ENCODE data around the gene ZPBP.

ZPBP gene

DNA sequence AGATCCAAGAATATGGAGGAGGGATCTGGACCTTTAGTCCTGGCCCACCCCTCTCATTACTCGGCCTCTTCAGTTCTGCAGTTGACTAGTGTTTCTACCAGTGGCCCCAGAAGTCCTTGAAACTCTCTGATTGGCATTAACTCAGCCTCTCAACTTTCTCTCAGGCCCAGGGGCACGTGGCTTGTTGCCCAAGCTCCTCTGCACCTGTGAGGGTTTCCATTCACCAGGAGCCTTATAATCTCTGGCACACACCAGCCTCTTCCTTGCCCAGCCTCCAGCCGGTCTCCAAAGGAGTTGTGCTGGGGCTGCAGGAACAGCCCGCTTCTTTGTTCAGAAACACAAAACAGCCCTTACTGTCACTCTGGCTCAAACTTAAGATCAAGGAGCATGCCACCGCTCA lies 47.6 kb upstream of the ZPBP start:
- no peak overlapping the region for H2BK15ac ChIP-seq (ENCODE audit: low read depth, poor library complexity, severe bottlenecking)
- no peaks in the 10 kb centered on the region for H3K9me3 ChIP-seq (ENCODE audit: control insufficient read depth, low read length)
- H3K4me3 ChIP-seq (ENCODE audit: insufficient read depth in 1 of 2, low read depth in 1 of 2, low read length in 2 of 2), result no peak overlapping the region
- no peaks in the 10 kb centered on the region for H3K79me1 ChIP-seq (replicated peaks; ENCODE audit: low read length, poor library complexity, severe bottlenecking)
- no peak overlapping the region for H2BK120ac ChIP-seq (ENCODE audit: low read depth, low read length)
- no peak overlapping the region for H4K91ac ChIP-seq (ENCODE audit: low read length)
- no peak overlapping the region for H2BK5ac ChIP-seq (ENCODE audit: low read depth, low read length, poor library complexity, severe bottlenecking)
- no peak overlapping the region for H3K4ac ChIP-seq (ENCODE audit: low read depth in 1 of 2, low read length in 2 of 2)
- no peak overlapping the region for H2BK12ac ChIP-seq (ENCODE audit: low read length in 2 of 2)
- no peak overlapping the region for H2AFZ ChIP-seq (ENCODE audit: low read depth, low read length)
- no peaks in the 10 kb centered on the region for H3K36me3 ChIP-seq (ENCODE audit: control insufficient read depth in 1 of 2, insufficient read depth in 2 of 2, low read depth in 1 of 2, low read length in 2 of 2)
- H3K4me1 ChIP-seq (ENCODE audit: control insufficient read depth, insufficient read depth, low read depth, low read length), result no peaks in the 10 kb centered on the region
- H3K4me2 ChIP-seq (ENCODE audit: low read length, poor library complexity, severe bottlenecking), result no peak overlapping the region
- no peak overlapping the region for H3K9ac ChIP-seq (ENCODE audit: low read length)
- H4K8ac ChIP-seq (ENCODE audit: low read length), result no peak overlapping the region
- no peak overlapping the region for H3K27ac ChIP-seq (ENCODE audit: low read length, poor library complexity, severe bottlenecking)
- no peak overlapping the region for H3K18ac ChIP-seq (ENCODE audit: low read depth in 1 of 2, low read length in 2 of 2)
- H2AK5ac ChIP-seq (ENCODE audit: low read length, severe bottlenecking), result no peak overlapping the region
- WGBS, result 68% methylated on average over 4 of the region's 5 CpGs
- H3K14ac ChIP-seq (ENCODE audit: low read length in 2 of 2), result no peak overlapping the region
- H3K23ac ChIP-seq (ENCODE audit: low read length in 2 of 2), result no peak overlapping the region
- no peaks in the 10 kb centered on the region for H3K27me3 ChIP-seq (ENCODE audit: control insufficient read depth in 1 of 2, insufficient read depth in 1 of 2, low read length in 2 of 2)
- DNase-seq, result no peak

DNA sequence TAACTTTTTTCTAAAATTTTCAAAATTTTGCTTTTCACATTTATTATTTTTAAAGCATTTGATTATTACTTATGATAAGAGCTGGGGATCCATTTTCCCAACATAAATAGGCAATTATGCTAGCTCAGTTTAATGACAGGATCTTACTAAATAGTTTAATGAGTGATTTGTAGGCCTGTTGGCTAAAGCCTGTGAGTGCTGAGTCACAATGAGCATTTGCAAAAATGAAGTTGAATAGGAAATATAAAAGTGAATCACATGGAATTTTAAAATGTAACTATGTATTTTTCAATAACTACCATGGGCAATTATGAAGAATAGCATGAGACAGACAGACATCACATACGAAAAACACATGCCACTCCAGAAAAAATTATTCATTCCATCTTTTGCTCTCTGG lies 45.1 kb upstream of the ZPBP start:
- Histone ChIP-seq H3K4me1 (ENCODE audit: control insufficient read depth, insufficient read depth, low read depth, low read length) (no peaks in the 10 kb centered on the region), H3K79me1 (replicated peaks; ENCODE audit: low read length, poor library complexity, severe bottlenecking) (no peaks in the 10 kb centered on the region)

DNA sequence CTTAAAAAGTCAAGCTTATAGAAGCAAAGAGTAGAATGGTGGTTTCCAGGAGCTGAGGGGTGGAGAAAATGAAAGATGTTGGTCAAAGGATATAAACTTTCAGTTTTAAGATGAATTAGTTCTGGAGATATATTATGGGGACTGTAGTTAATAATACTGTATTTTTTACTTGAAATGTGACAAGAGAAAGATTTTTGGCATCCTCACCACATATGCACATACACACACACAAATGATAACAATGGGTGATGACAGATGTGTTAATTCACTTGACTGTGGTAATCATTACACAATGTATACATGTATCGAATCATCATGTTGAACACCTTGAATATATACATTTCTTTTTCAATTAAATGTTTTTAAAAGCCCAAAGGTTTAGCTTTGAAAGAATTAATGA lies 32.7 kb upstream of the ZPBP start:
- Histone ChIP-seq H3K4me1 (ENCODE audit: control insufficient read depth, insufficient read depth, low read depth, low read length) (no peaks in the 10 kb centered on the region), H2BK12ac (ENCODE audit: low read length in 2 of 2) (no peak overlapping the region), H4K8ac (ENCODE audit: low read length) (no peak overlapping the region), H3K23ac (ENCODE audit: low read length in 2 of 2) (no peak overlapping the region), H2BK120ac (ENCODE audit: low read depth, low read length) (no peak overlapping the region), H3K9ac (ENCODE audit: low read length) (no peak overlapping the region), H4K91ac (ENCODE audit: low read length) (no peak overlapping the region), H3K79me1 (replicated peaks; ENCODE audit: low read length, poor library complexity, severe bottlenecking) (no peaks in the 10 kb centered on the region), H2AFZ (ENCODE audit: low read depth, low read length) (no peak overlapping the region), H3K14ac (ENCODE audit: low read length in 2 of 2) (no peak overlapping the region), H3K4me2 (ENCODE audit: low read length, poor library complexity, severe bottlenecking) (no peak overlapping the region), H2BK15ac (ENCODE audit: low read depth, poor library complexity, severe bottlenecking) (no peak overlapping the region), H3K27me3 (ENCODE audit: control insufficient read depth in 1 of 2, insufficient read depth in 1 of 2, low read length in 2 of 2) (no peaks in the 10 kb centered on the region), H3K4me3 (ENCODE audit: insufficient read depth in 1 of 2, low read depth in 1 of 2, low read length in 2 of 2) (no peak overlapping the region), H2BK5ac (ENCODE audit: low read depth, low read length, poor library complexity, severe bottlenecking) (no peak overlapping the region), H2AK5ac (ENCODE audit: low read length, severe bottlenecking) (no peak overlapping the region), H3K36me3 (ENCODE audit: control insufficient read depth in 1 of 2, insufficient read depth in 2 of 2, low read depth in 1 of 2, low read length in 2 of 2) (no peaks in the 10 kb centered on the region), H3K27ac (ENCODE audit: low read length, poor library complexity, severe bottlenecking) (no peak overlapping the region), H3K4ac (ENCODE audit: low read depth in 1 of 2, low read length in 2 of 2) (no peak overlapping the region), H3K18ac (ENCODE audit: low read depth in 1 of 2, low read length in 2 of 2) (no peak overlapping the region), H3K9me3 (ENCODE audit: control insufficient read depth, low read length) (no peaks in the 10 kb centered on the region)
- no peak for DNase-seq
- WGBS, result no CpG with 5 or more reads among the region's 1 CpG

More for the DNA sequence above, 45.1 kb upstream of the ZPBP start:
- no peak overlapping the region for H2BK5ac ChIP-seq (ENCODE audit: low read depth, low read length, poor library complexity, severe bottlenecking)
- H2AFZ ChIP-seq (ENCODE audit: low read depth, low read length), result no peak overlapping the region
- no peak overlapping the region for H2BK15ac ChIP-seq (ENCODE audit: low read depth, poor library complexity, severe bottlenecking)
- H2AK5ac ChIP-seq (ENCODE audit: low read length, severe bottlenecking), result no peak overlapping the region
- no peaks in the 10 kb centered on the region for H3K36me3 ChIP-seq (ENCODE audit: control insufficient read depth in 1 of 2, insufficient read depth in 2 of 2, low read depth in 1 of 2, low read length in 2 of 2)
- no peaks in the 10 kb centered on the region for H3K9me3 ChIP-seq (ENCODE audit: control insufficient read depth, low read length)
- H3K4me3 ChIP-seq (ENCODE audit: insufficient read depth in 1 of 2, low read depth in 1 of 2, low read length in 2 of 2), result no peak overlapping the region
- H3K4ac ChIP-seq (ENCODE audit: low read depth in 1 of 2, low read length in 2 of 2), result no peak overlapping the region
- no peak overlapping the region for H4K8ac ChIP-seq (ENCODE audit: low read length)
- no peak overlapping the region for H2BK120ac ChIP-seq (ENCODE audit: low read depth, low read length)
- DNase-seq, result no peak
- H3K4me2 ChIP-seq (ENCODE audit: low read length, poor library complexity, severe bottlenecking), result no peak overlapping the region
- H3K27ac ChIP-seq (ENCODE audit: low read length, poor library complexity, severe bottlenecking), result no peak overlapping the region
- H3K14ac ChIP-seq (ENCODE audit: low read length in 2 of 2), result no peak overlapping the region
- H2BK12ac ChIP-seq (ENCODE audit: low read length in 2 of 2), result no peak overlapping the region
- H3K23ac ChIP-seq (ENCODE audit: low read length in 2 of 2), result no peak overlapping the region
- 76% methylated on average over 1 of the region's 1 CpG for WGBS
- H4K91ac ChIP-seq (ENCODE audit: low read length), result no peak overlapping the region
- H3K18ac ChIP-seq (ENCODE audit: low read depth in 1 of 2, low read length in 2 of 2), result no peak overlapping the region
- no peaks in the 10 kb centered on the region for H3K27me3 ChIP-seq (ENCODE audit: control insufficient read depth in 1 of 2, insufficient read depth in 1 of 2, low read length in 2 of 2)
- no peak overlapping the region for H3K9ac ChIP-seq (ENCODE audit: low read length)

GRCh38 chr7:50121286-50121685 lies 28.2 kb upstream of the ZPBP start:
- no peak overlapping the region for H2AK5ac ChIP-seq (ENCODE audit: low read length, severe bottlenecking)
- no peak for DNase-seq
- no peak overlapping the region for H3K27ac ChIP-seq (ENCODE audit: low read length, poor library complexity, severe bottlenecking)
- H3K4me1 ChIP-seq (ENCODE audit: control insufficient read depth, insufficient read depth, low read depth, low read length), result no peaks in the 10 kb centered on the region
- no peak overlapping the region for H3K9ac ChIP-seq (ENCODE audit: low read length)
- H3K4me2 ChIP-seq (ENCODE audit: low read length, poor library complexity, severe bottlenecking), result no peak overlapping the region
- no peak overlapping the region for H3K18ac ChIP-seq (ENCODE audit: low read depth in 1 of 2, low read length in 2 of 2)
- H2AFZ ChIP-seq (ENCODE audit: low read depth, low read length), result no peak overlapping the region
- H2BK12ac ChIP-seq (ENCODE audit: low read length in 2 of 2), result no peak overlapping the region
- H3K9me3 ChIP-seq (ENCODE audit: control insufficient read depth, low read length), result no peaks in the 10 kb centered on the region
- H4K91ac ChIP-seq (ENCODE audit: low read length), result no peak overlapping the region
- H3K14ac ChIP-seq (ENCODE audit: low read length in 2 of 2), result no peak overlapping the region
- no peak overlapping the region for H3K4me3 ChIP-seq (ENCODE audit: insufficient read depth in 1 of 2, low read depth in 1 of 2, low read length in 2 of 2)
- H4K8ac ChIP-seq (ENCODE audit: low read length), result no peak overlapping the region
- H2BK5ac ChIP-seq (ENCODE audit: low read depth, low read length, poor library complexity, severe bottlenecking), result no peak overlapping the region
- 95% methylated on average over 2 of the region's 3 CpGs for WGBS
- peaks cover 0 to 9% of the 10 kb centered on the region in 2 experiments for H3K27me3 ChIP-seq (ENCODE audit: control insufficient read depth in 1 of 2, insufficient read depth in 1 of 2, low read length in 2 of 2)
- H2BK120ac ChIP-seq (ENCODE audit: low read depth, low read length), result no peak overlapping the region
- H3K4ac ChIP-seq (ENCODE audit: low read depth in 1 of 2, low read length in 2 of 2), result no peak overlapping the region
- H3K23ac ChIP-seq (ENCODE audit: low read length in 2 of 2), result no peak overlapping the region
- no peak overlapping the region for H2BK15ac ChIP-seq (ENCODE audit: low read depth, poor library complexity, severe bottlenecking)
- H3K36me3 ChIP-seq (ENCODE audit: control insufficient read depth in 1 of 2, insufficient read depth in 2 of 2, low read depth in 1 of 2, low read length in 2 of 2), result no peaks in the 10 kb centered on the region
- no peaks in the 10 kb centered on the region for H3K79me1 ChIP-seq (replicated peaks; ENCODE audit: low read length, poor library complexity, severe bottlenecking)

All from mesenchymal stem cell (in vitro differentiated cells and primary cell).